Mesenchymal stem cell (in vitro differentiated cells and primary cell): ENCODE measurements around the gene PPP1R1C.

Experiments
- DNase-seq: peaks from one replicate; pipeline ENCODE4 v3.0.0-alpha.2; 2013
- H2AFZ ChIP-seq: one replicate; pipeline ENCODE4 v1.6.1; 2013; ENCODE audit warnings: low read depth, mild to moderate bottlenecking, control low read depth, inconsistent platforms, low read length, moderate library complexity
- H2AK5ac ChIP-seq: 2 replicates; pipeline ENCODE4 v1.6.1; 2013; ENCODE audit warnings: low read length, moderate library complexity, mild to moderate bottlenecking, inconsistent platforms; ENCODE audit not compliant: severe bottlenecking
- H2BK120ac ChIP-seq: one replicate; pipeline ENCODE4 v1.6.1; 2013; ENCODE audit warnings: low read depth, mild to moderate bottlenecking, inconsistent platforms, low read length, moderate library complexity
- H2BK12ac ChIP-seq, 2 experiments: one replicate each; pipeline ENCODE4 v1.6.1; 2013; ENCODE audit warnings: inconsistent platforms in 2 of 2, low read length in 2 of 2, mild to moderate bottlenecking in 2 of 2, moderate library complexity in 2 of 2, control low read depth in 1 of 2
- H2BK15ac ChIP-seq: one replicate; pipeline ENCODE4 v1.6.1; 2013; ENCODE audit warnings: mild to moderate bottlenecking, low read depth, inconsistent platforms; ENCODE audit not compliant: poor library complexity, severe bottlenecking
- H2BK5ac ChIP-seq: 2 replicates; pipeline ENCODE4 v1.6.1; 2013; ENCODE audit warnings: low read depth, mild to moderate bottlenecking, low read length, control low read depth, inconsistent platforms; ENCODE audit not compliant: poor library complexity, severe bottlenecking
- H3K14ac ChIP-seq, 2 experiments: one replicate each; pipeline ENCODE4 v1.6.1; 2013; ENCODE audit warnings: inconsistent platforms in 2 of 2, low read length in 2 of 2, control low read depth in 1 of 2, mild to moderate bottlenecking in 1 of 2, moderate library complexity in 1 of 2
- H3K18ac ChIP-seq, 2 experiments: one replicate each; pipeline ENCODE4 v1.6.1; 2013; ENCODE audit warnings: inconsistent platforms in 2 of 2, low read length in 2 of 2, control low read depth in 1 of 2, low read depth in 1 of 2, mild to moderate bottlenecking in 1 of 2
- H3K23ac ChIP-seq, 2 experiments: one replicate each; pipeline ENCODE4 v1.6.1; 2013; ENCODE audit warnings: inconsistent platforms in 2 of 2, low read length in 2 of 2, mild to moderate bottlenecking in 2 of 2, moderate library complexity in 2 of 2, control low read depth in 1 of 2
- H3K27ac ChIP-seq: 2 replicates; pipeline ENCODE4 v1.5.1; 2013; ENCODE audit warnings: mild to moderate bottlenecking, moderate library complexity, low read length, control low read depth, inconsistent platforms; ENCODE audit not compliant: poor library complexity, severe bottlenecking
- H3K27me3 ChIP-seq, 2 experiments: 2 replicates each; pipeline versions ENCODE4 v1.6.1 to v1.7.0; 2013; ENCODE audit warnings: low read length in 2 of 2, mild to moderate bottlenecking in 2 of 2, moderate library complexity in 2 of 2, control low read depth in 1 of 2, inconsistent platforms in 1 of 2; ENCODE audit not compliant: control insufficient read depth in 1 of 2, insufficient read depth in 1 of 2
- H3K36me3 ChIP-seq, 2 experiments: 2 replicates each; pipeline versions ENCODE4 v1.6.1 to v1.7.0; 2013; ENCODE audit warnings: low read length in 2 of 2, control low read depth in 1 of 2, inconsistent platforms in 1 of 2, low read depth in 1 of 2, mild to moderate bottlenecking in 1 of 2; ENCODE audit not compliant: insufficient read depth in 2 of 2, control insufficient read depth in 1 of 2
- H3K4ac ChIP-seq, 2 experiments: one replicate each; pipeline ENCODE4 v1.6.1; 2013; ENCODE audit warnings: inconsistent platforms in 2 of 2, low read length in 2 of 2, mild to moderate bottlenecking in 2 of 2, moderate library complexity in 2 of 2, control low read depth in 1 of 2, low read depth in 1 of 2
- H3K4me1 ChIP-seq: 2 replicates; pipeline ENCODE4 v1.6.1; 2013; ENCODE audit warnings: low read depth, low read length, control low read depth; ENCODE audit not compliant: control insufficient read depth, insufficient read depth
- H3K4me2 ChIP-seq: 2 replicates; pipeline ENCODE4 v1.6.1; 2013; ENCODE audit warnings: low read length, mild to moderate bottlenecking, inconsistent platforms; ENCODE audit not compliant: poor library complexity, severe bottlenecking
- H3K4me3 ChIP-seq, 2 experiments: 2 replicates each; pipeline versions ENCODE4 v1.5.1 to v1.7.0; 2013; ENCODE audit warnings: low read length in 2 of 2, mild to moderate bottlenecking in 2 of 2, control low read depth in 1 of 2, low read depth in 1 of 2; ENCODE audit not compliant: insufficient read depth in 1 of 2
- H3K79me1 ChIP-seq: replicated peaks from 2 replicates; pipeline ENCODE4 v1.6.1; 2013; ENCODE audit warnings: mild to moderate bottlenecking, control low read depth, low read length, inconsistent platforms; ENCODE audit not compliant: poor library complexity, severe bottlenecking
- H3K9ac ChIP-seq: 2 replicates; pipeline ENCODE4 v1.7.0; 2013; ENCODE audit warnings: mild to moderate bottlenecking, low read length, moderate library complexity
- H3K9me3 ChIP-seq: 2 replicates; pipeline ENCODE4 v1.7.0; 2013; ENCODE audit warnings: mild to moderate bottlenecking, low read length; ENCODE audit not compliant: control insufficient read depth
- H4K8ac ChIP-seq: one replicate; pipeline ENCODE4 v1.6.1; 2013; ENCODE audit warnings: inconsistent platforms, mild to moderate bottlenecking, low read length, moderate library complexity
- H4K91ac ChIP-seq: one replicate; pipeline ENCODE4 v1.6.1; 2013; ENCODE audit warnings: mild to moderate bottlenecking, low read length, inconsistent platforms
- WGBS: methylation state at CpG from one replicate; pipeline ENCODE4 v1.1.7; 2013; ENCODE audit warnings: mixed read lengths; 5-methylcytosine and 5-hydroxymethylcytosine counted together

PPP1R1C gene

DNA sequence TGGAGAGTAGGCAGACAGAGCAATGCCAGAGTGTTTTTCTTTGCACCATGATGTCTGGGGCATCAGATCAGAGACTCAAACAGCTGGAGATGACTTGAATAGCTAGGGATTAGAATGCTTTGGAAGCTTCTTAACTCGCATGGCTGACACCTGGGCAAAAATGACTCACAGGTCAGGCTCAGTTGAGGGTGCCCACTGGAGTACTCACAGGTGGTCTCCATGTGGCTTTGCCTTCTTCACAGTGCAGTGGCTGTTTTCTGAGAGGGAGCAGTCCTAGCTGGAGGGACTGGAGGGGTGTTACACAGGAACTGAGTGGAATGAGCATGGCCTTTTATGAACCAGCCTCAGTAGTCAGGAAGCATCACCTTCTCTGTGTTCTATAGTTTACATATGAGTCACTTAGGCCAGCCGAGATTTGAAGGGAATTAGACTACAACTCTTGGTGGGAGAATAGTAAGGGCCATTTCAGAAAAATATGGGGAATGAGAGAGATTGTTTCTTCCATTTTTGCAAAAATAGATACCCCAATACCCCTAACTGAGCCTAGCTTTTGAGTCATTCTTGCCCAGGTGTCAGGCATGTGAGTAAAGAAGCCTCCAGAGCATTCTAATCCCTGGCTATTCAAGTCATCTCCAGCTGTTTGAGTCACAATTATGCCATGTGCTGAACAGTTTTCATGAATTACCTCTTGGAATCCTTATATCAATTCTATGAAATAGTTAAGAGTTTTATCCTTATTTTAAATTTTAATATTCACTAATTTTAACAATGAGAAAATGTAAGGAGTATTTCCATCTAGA is 7.1 kb upstream of the PPP1R1C start:
- H3K27ac ChIP-seq: no peak overlapping the region
- WGBS: 74% methylated on average over 1 of the region's 2 CpGs
- H2AK5ac ChIP-seq: no peak overlapping the region
- H2BK5ac ChIP-seq: no peak overlapping the region
- H4K91ac ChIP-seq: no peak overlapping the region
- no peak overlapping the region for H2BK15ac ChIP-seq
- no peaks in the 10 kb centered on the region for H3K79me1 ChIP-seq
- H3K23ac ChIP-seq: peak overlapping the region in 1 of 2 experiments; percentile 59
- H2BK12ac ChIP-seq: no peak overlapping the region
- H3K9ac ChIP-seq: no peak overlapping the region
- H3K9me3 ChIP-seq: no peaks in the 10 kb centered on the region
- no peak overlapping the region for H3K4me2 ChIP-seq
- H3K27me3 ChIP-seq: no peaks in the 10 kb centered on the region
- no peaks in the 10 kb centered on the region for H3K36me3 ChIP-seq
- DNase-seq: peak; percentile 18
- peak overlapping the region in 1 of 2 experiments; percentile 28 for H3K18ac ChIP-seq
- H3K4me1 ChIP-seq: peaks cover 2% of the 10 kb centered on the region
- H3K4ac ChIP-seq: no peak overlapping the region
- H3K4me3 ChIP-seq: no peak overlapping the region
- H2BK120ac ChIP-seq: no peak overlapping the region
- H4K8ac ChIP-seq: no peak overlapping the region
- no peak overlapping the region for H2AFZ ChIP-seq
- peak overlapping the region in 1 of 2 experiments; percentile 39 for H3K14ac ChIP-seq

DNA sequence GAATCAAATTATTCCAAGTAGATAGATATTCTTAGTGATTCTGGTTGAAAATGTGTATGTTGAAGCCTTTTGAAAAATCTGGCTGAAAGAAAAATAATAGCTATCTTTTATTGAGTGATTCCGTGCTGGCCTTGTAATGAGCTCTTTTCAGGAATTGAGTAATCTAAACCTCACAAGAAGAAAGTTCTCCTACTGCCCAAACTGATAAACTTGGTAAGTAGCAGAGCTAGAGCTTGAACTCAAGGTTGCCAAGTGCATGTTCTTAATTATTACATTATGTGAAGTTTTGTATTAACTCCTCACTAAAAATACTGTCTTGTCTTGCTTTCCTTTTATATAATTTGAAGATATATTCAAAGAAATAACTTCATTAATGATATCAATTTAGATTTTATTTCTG is 1.6 kb upstream of the PPP1R1C start:
- H2BK12ac ChIP-seq: no peak overlapping the region
- H3K4ac ChIP-seq: no peak overlapping the region
- H3K79me1 ChIP-seq: no peaks in the 10 kb centered on the region
- H2AK5ac ChIP-seq: no peak overlapping the region
- no peak overlapping the region for H2BK120ac ChIP-seq
- no peaks in the 10 kb centered on the region for H3K36me3 ChIP-seq
- H2AFZ ChIP-seq: no peak overlapping the region
- H2BK15ac ChIP-seq: no peak overlapping the region
- H4K8ac ChIP-seq: no peak overlapping the region
- H3K23ac ChIP-seq: no peak overlapping the region
- no peak overlapping the region for H3K18ac ChIP-seq
- H3K4me1 ChIP-seq: no peaks in the 10 kb centered on the region
- DNase-seq: no peak
- H3K4me2 ChIP-seq: no peak overlapping the region
- no CpG with 5 or more reads among the region's 1 CpG for WGBS
- H3K4me3 ChIP-seq: no peak overlapping the region
- no peaks in the 10 kb centered on the region for H3K27me3 ChIP-seq
- no peaks in the 10 kb centered on the region for H3K9me3 ChIP-seq
- no peak overlapping the region for H2BK5ac ChIP-seq
- no peak overlapping the region for H4K91ac ChIP-seq
- H3K27ac ChIP-seq: no peak overlapping the region
- H3K14ac ChIP-seq: no peak overlapping the region
- H3K9ac ChIP-seq: no peak overlapping the region

- Histone ChIP-seq H4K8ac (no peak overlapping the region), H3K79me1 (no peaks in the 10 kb centered on the region), H2AFZ (no peak overlapping the region), H3K4me2 (no peak overlapping the region), H4K91ac (no peak overlapping the region), H3K14ac (no peak overlapping the region), H2AK5ac (no peak overlapping the region), H3K27me3 (no peaks in the 10 kb centered on the region), H3K4me1 (no peaks in the 10 kb centered on the region), H2BK5ac (no peak overlapping the region), H3K18ac (no peak overlapping the region), H3K23ac (no peak overlapping the region), H3K4me3 (no peak overlapping the region), H3K4ac (no peak overlapping the region), H2BK12ac (no peak overlapping the region), H3K36me3 (no peaks in the 10 kb centered on the region), H3K9me3 (no peaks in the 10 kb centered on the region), H3K27ac (no peak overlapping the region), H3K9ac (no peak overlapping the region), H2BK120ac (no peak overlapping the region), H2BK15ac (no peak overlapping the region)
- WGBS: 79% methylated on average over 3 of the region's 4 CpGs
- no peak for DNase-seq
Observed at GRCh38 chr2:181984814-181985631, 630 bp upstream of the PPP1R1C start.

GRCh38 chr2:181988154-181988924 is 2.7 kb downstream of the PPP1R1C start:
- Histone ChIP-seq H2BK12ac (no peak overlapping the region), H2AFZ (no peak overlapping the region), H3K4me3 (no peak overlapping the region), H3K4ac (no peak overlapping the region), H3K18ac (no peak overlapping the region), H4K91ac (no peak overlapping the region), H3K36me3 (no peaks in the 10 kb centered on the region), H3K27ac (no peak overlapping the region), H2BK15ac (no peak overlapping the region), H2AK5ac (no peak overlapping the region), H3K27me3 (no peaks in the 10 kb centered on the region), H4K8ac (no peak overlapping the region), H3K9me3 (no peaks in the 10 kb centered on the region), H2BK5ac (no peak overlapping the region), H3K9ac (no peak overlapping the region), H3K14ac (no peak overlapping the region), H3K4me2 (no peak overlapping the region), H3K79me1 (no peaks in the 10 kb centered on the region), H2BK120ac (no peak overlapping the region), H3K23ac (no peak overlapping the region), H3K4me1 (no peaks in the 10 kb centered on the region)
- WGBS: 92% methylated on average over 4 of the region's 7 CpGs
- no peak for DNase-seq
